ENCODE measurements around the gene EEFSEC.
A peak's percentile ranks its signal among the peaks of the same experiment; 100 is the strongest.

The EEFSEC gene

DNA sequence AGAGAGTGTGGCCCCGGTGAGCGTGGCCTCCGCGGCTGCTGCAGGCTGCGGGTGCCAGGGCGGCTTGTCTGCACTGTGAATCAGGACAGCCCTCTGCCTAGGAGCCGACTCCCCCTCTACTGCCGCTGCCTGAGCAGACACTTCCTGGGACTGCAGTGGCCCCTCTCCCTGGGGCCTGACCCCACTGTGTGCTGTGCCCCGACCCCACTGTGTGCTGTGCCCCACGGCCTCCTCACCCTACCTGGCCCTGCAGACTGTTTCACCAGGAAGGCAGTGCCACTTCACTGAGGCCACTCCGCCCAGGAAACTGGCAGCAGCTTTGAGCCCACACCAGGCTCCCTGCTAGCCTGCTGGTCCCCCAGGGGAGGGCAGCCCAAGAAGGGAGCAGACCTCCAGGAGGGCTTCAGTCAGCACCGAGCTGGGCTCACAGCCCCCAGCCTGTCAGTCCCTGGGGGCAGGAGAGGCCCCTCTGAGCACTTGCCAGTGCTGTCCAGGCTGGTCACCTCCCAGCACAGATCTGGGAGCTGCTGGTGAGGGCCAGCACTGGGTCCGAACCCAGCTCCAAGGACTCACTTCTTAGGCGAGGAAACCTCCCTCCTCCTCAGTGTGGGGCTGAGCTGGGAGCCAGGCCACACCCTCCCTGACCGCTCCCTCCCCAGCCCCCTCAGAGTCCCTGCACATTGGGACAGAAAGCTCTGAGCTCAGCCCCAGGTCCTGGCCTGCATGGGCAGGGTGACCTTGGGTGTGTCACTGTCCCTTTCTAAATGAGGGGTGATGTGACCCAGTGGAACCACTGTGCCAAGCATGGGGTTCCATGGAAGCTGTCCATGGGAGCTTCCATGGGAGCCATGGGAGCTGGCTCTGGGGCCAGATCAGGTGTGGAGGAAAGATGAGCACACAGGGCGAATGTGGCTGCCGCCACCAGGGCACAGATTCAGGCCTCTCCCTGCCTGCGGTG is 256.6 kb downstream of the EEFSEC start:
- H3K4me1 Mint-ChIP-seq: no peaks in the 10 kb centered on the region
- no peaks in the 10 kb centered on the region for H3K27me3 Mint-ChIP-seq
- no peaks in the 10 kb centered on the region for H3K9me3 Mint-ChIP-seq
- DNase-seq (no peak), ATAC-seq (no peak)
- H3K27ac Mint-ChIP-seq: no peak overlapping the region
- H3K4me3 Mint-ChIP-seq: no peak overlapping the region
- H3K36me3 Mint-ChIP-seq (ENCODE audit: low read depth): no peaks in the 10 kb centered on the region

DNA sequence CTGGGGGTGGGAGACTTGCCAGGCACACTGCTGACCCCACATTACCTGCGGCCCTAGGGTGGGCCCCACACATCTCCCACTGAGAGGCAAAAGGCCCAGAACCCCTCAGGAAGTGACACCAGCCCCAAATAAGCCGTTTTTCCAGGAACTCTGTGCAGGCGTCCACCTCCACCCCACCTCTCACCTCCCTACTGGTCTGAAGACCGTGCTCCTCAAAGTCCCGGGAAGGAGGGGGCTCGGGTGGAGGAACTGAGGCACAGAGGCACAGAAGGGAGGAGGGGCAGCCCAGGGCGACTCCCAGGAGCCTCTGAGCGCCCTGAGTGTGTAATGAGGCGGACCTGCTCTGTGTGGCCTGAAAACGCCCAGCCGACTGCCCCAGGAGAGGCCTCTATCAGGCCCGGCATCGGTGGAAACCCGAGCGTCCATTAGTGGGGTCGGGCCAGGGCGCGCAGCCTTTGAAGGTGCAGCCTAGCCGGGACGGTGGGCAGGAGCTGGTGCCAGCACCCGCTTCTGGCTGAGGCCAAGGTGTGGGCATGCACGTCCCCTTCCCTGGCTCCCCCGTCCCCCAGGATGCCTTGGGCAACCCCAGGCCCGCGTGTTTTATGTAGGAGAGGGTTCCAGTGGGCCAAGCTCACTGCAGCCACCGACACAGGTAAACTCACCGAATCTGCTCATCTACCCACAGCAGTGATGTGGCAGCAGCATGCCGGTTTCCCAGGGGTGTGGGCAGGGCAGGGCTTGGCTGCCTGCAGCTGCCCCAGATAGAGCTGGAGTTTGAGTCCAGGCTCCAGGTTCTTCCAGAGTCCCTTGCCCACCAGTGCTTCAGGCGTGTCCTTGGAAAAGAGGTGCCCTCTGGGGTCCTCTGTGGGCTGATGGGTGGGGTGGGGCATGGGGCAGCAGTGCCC is 257.6 kb downstream of the EEFSEC start:
- Mint-ChIP-seq H3K4me1 (no peaks in the 10 kb centered on the region), H3K36me3 (ENCODE audit: low read depth) (no peaks in the 10 kb centered on the region), H3K9me3 (no peaks in the 10 kb centered on the region), H3K27ac (no peak overlapping the region), H3K27me3 (no peaks in the 10 kb centered on the region), H3K4me3 (no peak overlapping the region)
- no peak for DNase-seq
- ATAC-seq: no peak

- no peak overlapping the region for H3K4me3 Mint-ChIP-seq
- no peaks in the 10 kb centered on the region for H3K27me3 Mint-ChIP-seq
- ATAC-seq: no peak
- H3K27ac Mint-ChIP-seq: peak overlapping the region; percentile 8
- no peaks in the 10 kb centered on the region for H3K36me3 Mint-ChIP-seq (ENCODE audit: low read depth)
- no peak for DNase-seq
- no peaks in the 10 kb centered on the region for H3K9me3 Mint-ChIP-seq
- no peaks in the 10 kb centered on the region for H3K4me1 Mint-ChIP-seq
These were observed 258.3 kb downstream of the EEFSEC start for GRCh38 chr3:128411574-128412064.

GRCh38 chr3:128412180-128413002 is 259.1 kb downstream of the EEFSEC start:
- no peaks in the 10 kb centered on the region for H3K27me3 Mint-ChIP-seq
- peak overlapping the region; percentile 8 for H3K27ac Mint-ChIP-seq
- no peaks in the 10 kb centered on the region for H3K9me3 Mint-ChIP-seq
- H3K4me1 Mint-ChIP-seq: no peaks in the 10 kb centered on the region
- no peak overlapping the region for H3K4me3 Mint-ChIP-seq
- H3K36me3 Mint-ChIP-seq (ENCODE audit: low read depth): no peaks in the 10 kb centered on the region
- DNase-seq: no peak
- no peak for ATAC-seq

- H3K4me1 Mint-ChIP-seq: no peaks in the 10 kb centered on the region
- no peaks in the 10 kb centered on the region for H3K36me3 Mint-ChIP-seq (ENCODE audit: low read depth)
- H3K27me3 Mint-ChIP-seq: no peaks in the 10 kb centered on the region
- H3K4me3 Mint-ChIP-seq: no peak overlapping the region
- H3K27ac Mint-ChIP-seq: no peak overlapping the region
- DNase-seq (no peak), ATAC-seq (no peak)
- H3K9me3 Mint-ChIP-seq: no peaks in the 10 kb centered on the region
These were observed 259.7 kb downstream of the EEFSEC start for GRCh38 chr3:128413003-128413370.

DNA sequence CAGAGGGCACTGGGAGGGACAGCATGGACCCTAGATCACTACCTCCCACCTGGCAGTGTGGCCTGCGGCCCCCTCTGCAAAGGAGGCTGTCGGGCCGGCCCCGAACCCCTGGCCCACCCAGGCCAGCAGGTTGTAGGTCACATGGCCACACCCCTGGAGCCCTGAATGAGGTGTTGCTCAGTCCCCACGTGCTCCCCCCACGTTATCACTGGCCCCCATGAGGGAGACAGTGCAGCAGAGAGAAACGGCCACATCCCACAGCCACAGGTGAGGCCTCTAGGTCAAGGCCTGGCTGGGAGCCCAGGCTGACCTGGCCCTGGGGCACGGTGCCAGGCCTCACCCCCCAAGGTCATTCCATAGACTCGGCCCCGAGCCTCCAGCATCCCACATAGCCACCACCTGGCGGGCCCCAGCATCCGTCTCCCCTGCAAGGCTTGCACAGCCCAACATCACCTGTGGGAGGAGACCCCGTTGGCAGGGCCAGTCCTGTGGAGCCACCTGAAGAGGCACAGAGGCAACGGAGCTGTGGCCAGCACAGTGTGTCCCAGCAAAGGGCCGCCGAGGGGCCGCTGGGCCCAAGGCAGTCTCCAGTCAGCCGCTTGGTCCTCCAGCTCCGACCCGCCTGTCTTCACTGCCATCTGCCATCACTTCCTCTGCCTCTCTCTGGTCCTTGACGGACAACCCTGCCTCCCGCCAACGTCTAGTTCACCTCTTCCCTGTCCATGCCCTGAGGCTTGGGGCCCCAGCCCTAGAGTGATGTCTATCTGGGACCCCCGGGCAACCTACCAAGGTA is 260.3 kb downstream of the EEFSEC start:
- Mint-ChIP-seq H3K9me3 (no peaks in the 10 kb centered on the region), H3K4me3 (no peak overlapping the region), H3K27me3 (no peaks in the 10 kb centered on the region), H3K27ac (no peak overlapping the region), H3K36me3 (ENCODE audit: low read depth) (no peaks in the 10 kb centered on the region), H3K4me1 (no peaks in the 10 kb centered on the region)
- ATAC-seq: no peak
- no peak for DNase-seq

DNA sequence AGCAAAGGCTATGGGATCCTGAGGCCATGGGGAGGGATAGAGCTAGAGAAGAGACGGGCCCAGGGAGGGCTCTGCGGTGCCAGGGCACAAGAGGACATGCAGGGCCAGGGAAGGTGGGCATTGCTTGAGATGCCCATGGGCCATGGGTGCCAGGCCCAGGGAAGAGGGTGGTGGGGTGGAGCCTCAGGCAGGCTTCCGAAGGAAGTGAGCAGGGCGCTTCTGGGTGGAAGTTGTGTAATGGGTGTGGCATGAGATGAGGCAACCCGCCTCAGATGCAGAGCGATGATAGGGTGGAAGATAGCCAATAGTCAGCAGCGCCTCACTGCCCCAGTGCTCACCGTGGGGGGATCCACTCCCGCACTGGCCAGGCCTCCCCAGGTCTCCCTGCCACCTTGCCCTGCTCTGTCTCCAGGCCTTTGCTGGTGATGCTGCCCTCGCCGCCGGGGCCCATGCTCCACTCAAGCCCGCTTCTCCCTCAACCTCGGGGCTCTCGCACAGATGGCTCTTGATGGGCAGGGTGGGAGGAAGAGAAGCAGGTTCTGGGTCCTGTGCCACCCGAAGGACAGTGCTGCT is 262.0 kb downstream of the EEFSEC start:
- H3K4me1 Mint-ChIP-seq: no peaks in the 10 kb centered on the region
- no peak overlapping the region for H3K27ac Mint-ChIP-seq
- H3K36me3 Mint-ChIP-seq (ENCODE audit: low read depth): no peaks in the 10 kb centered on the region
- no peak overlapping the region for H3K4me3 Mint-ChIP-seq
- H3K27me3 Mint-ChIP-seq: no peaks in the 10 kb centered on the region
- ATAC-seq (no peak), DNase-seq (no peak)
- no peaks in the 10 kb centered on the region for H3K9me3 Mint-ChIP-seq

- DNase-seq (no peak), ATAC-seq (no peak)
- H3K27ac Mint-ChIP-seq: no peak overlapping the region
- H3K27me3 Mint-ChIP-seq: no peaks in the 10 kb centered on the region
- no peak overlapping the region for H3K4me3 Mint-ChIP-seq
- no peaks in the 10 kb centered on the region for H3K4me1 Mint-ChIP-seq
- no peaks in the 10 kb centered on the region for H3K9me3 Mint-ChIP-seq
- H3K36me3 Mint-ChIP-seq (ENCODE audit: low read depth): no peaks in the 10 kb centered on the region
These were observed 262.7 kb downstream of the EEFSEC start for GRCh38 chr3:128415773-128416577.

DNA sequence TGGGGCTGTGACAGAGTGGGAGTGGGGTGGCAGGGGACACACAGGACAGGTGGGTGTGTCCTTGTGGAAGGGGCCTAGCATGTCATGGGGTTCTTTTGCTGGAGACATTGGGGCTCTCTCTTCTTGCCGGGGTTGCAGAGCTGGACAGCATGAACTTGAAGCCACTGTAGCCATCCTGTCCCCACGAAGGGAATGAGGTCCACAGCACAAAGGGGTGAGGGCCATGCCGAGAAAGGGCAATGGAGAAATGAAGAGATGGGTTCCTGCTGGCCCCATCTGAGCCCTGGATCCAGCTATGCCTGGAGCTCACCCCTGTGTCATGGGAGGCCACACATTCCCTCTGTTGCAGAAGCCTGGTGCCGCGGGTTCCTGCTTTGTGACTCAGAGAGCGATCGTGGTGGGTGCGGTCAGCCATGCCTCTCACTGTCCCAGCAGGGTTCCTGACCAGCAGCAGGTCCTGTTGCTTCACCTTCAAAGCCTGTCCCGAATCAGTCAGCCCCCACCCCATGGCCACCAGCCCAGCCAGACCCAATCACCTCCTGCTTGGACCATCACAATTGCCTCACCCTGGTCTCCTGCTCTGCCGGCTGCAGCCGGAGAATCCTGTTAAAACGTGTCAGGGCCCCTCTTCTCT is 263.4 kb downstream of the EEFSEC start:
- no peaks in the 10 kb centered on the region for H3K9me3 Mint-ChIP-seq
- no peak overlapping the region for H3K27ac Mint-ChIP-seq
- ATAC-seq (no peak), DNase-seq (no peak)
- no peaks in the 10 kb centered on the region for H3K4me1 Mint-ChIP-seq
- no peaks in the 10 kb centered on the region for H3K27me3 Mint-ChIP-seq
- no peaks in the 10 kb centered on the region for H3K36me3 Mint-ChIP-seq (ENCODE audit: low read depth)
- no peak overlapping the region for H3K4me3 Mint-ChIP-seq

DNA sequence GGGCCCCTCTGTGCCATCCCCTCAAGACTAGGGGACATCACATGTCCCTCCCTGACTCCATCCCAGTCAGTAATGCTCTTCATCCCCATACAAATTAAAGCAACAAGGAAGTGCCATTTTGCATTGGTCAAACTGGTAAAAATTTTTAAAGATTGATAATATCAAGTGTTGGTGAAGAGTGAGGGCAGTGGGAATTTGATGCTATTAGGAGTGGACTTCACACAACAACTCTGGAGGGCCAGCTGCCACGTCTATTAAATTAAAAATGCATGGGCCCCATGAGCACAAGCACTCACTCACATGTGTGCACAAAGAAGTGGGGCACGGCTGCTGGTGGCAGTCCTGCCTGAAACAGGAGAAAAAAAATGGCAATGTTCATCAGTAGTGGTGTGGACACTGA is 265.6 kb downstream of the EEFSEC start:
- H3K27me3 Mint-ChIP-seq: no peaks in the 10 kb centered on the region
- DNase-seq (no peak), ATAC-seq (no peak)
- no peak overlapping the region for H3K4me3 Mint-ChIP-seq
- no peaks in the 10 kb centered on the region for H3K4me1 Mint-ChIP-seq
- no peak overlapping the region for H3K27ac Mint-ChIP-seq
- no peaks in the 10 kb centered on the region for H3K36me3 Mint-ChIP-seq (ENCODE audit: low read depth)
- H3K9me3 Mint-ChIP-seq: no peaks in the 10 kb centered on the region

DNA sequence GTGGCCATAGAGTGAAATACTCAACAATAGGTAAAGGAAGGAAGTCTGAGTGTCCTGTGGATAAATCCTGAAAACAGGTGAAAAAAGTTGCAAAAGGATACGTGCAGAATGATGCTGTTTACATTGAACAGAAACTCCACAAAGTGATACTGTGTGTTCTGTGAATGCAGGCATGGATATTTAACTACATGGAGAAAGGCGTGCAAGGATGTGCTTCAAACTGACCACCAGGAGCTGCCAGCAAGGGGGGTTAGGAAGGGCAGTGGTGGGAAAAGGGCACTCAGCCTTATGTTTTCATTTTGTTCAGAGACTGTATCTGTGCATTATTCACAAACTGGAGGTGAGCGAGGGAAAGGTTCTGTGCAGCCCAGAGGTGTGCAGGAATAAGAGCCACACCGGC is 266.0 kb downstream of the EEFSEC start:
- no peak overlapping the region for H3K27ac Mint-ChIP-seq
- ATAC-seq: no peak
- no peaks in the 10 kb centered on the region for H3K36me3 Mint-ChIP-seq (ENCODE audit: low read depth)
- no peaks in the 10 kb centered on the region for H3K27me3 Mint-ChIP-seq
- DNase-seq: no peak
- no peak overlapping the region for H3K4me3 Mint-ChIP-seq
- no peaks in the 10 kb centered on the region for H3K9me3 Mint-ChIP-seq
- no peaks in the 10 kb centered on the region for H3K4me1 Mint-ChIP-seq

DNA sequence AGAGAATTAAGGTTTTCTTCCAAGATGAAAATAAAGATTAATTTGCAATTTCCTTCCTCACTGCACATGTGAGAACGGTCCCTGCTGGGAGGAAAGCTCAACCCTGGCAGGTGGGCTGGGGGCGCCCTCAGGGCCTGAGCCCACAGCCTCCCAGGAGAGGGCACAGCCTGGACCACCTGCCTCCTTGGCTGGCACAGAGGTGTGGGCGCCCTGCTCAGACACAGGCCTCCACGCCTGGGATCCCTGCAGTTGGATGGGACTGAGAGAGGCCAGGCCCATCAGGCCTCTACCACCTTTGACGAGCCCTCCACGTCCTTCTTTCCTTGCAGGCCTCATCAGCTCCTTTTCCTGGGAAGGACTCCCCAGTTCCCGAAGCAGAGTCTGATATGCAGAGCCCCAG is 267.0 kb downstream of the EEFSEC start:
- H3K27ac Mint-ChIP-seq: no peak overlapping the region
- no peaks in the 10 kb centered on the region for H3K9me3 Mint-ChIP-seq
- no peak for DNase-seq
- no peaks in the 10 kb centered on the region for H3K4me1 Mint-ChIP-seq
- no peak overlapping the region for H3K4me3 Mint-ChIP-seq
- H3K36me3 Mint-ChIP-seq (ENCODE audit: low read depth): no peaks in the 10 kb centered on the region
- ATAC-seq: no peak
- no peaks in the 10 kb centered on the region for H3K27me3 Mint-ChIP-seq

Measured in activated naive CD8-positive, alpha-beta T cell treated with anti-CD3 and anti-CD28 coated beads, Interleukin-2, amount 50 U/mL, for 24 hours (primary cell).